ENCODE results near the gene RYR2.

DNA sequence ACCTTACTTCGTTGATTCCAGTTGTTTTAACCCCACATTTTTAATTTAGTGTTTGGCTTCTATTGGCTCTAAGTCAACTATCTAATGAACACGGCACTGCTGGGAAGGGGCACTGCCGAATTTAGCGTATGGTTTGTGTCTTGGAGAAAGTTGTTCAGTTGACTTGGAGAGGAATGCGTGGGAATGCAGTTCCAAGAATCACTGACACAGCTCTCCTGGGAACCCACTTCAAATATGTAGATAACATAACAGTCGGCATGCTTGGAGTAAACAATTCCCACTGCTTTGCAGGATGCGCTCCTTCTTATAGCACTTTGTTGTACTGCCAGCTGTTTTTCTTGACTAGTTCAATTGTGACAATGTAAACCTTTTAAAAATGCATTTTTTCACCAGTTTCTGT, 104.3 kb downstream of the RYR2 start:
- no peak for TF ChIP-seq EZH2 (IDR thresholded peaks at IDR 0.05; ENCODE audit: borderline replicate concordance)
- TF ChIP-seq, protein P1, sequence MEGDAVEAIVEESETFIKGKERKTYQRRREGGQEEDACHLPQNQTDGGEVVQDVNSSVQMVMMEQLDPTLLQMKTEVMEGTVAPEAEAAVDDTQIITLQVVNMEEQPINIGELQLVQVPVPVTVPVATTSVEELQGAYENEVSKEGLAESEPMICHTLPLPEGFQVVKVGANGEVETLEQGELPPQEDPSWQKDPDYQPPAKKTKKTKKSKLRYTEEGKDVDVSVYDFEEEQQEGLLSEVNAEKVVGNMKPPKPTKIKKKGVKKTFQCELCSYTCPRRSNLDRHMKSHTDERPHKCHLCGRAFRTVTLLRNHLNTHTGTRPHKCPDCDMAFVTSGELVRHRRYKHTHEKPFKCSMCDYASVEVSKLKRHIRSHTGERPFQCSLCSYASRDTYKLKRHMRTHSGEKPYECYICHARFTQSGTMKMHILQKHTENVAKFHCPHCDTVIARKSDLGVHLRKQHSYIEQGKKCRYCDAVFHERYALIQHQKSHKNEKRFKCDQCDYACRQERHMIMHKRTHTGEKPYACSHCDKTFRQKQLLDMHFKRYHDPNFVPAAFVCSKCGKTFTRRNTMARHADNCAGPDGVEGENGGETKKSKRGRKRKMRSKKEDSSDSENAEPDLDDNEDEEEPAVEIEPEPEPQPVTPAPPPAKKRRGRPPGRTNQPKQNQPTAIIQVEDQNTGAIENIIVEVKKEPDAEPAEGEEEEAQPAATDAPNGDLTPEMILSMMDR (IDR thresholded peaks at IDR 0.05; ENCODE audit: poor library complexity), result no peak

Data from hepatocyte (in vitro differentiated cells).